Body of pancreas (tissue), 4 donors: ENCODE results near the gene MR1. TPM values are rescaled to one million over a fixed set of nuclear protein-coding genes. Genes with fewer than 3 reads are reported as not detected.
A peak's percentile ranks its signal among the peaks of the same experiment; 100 is the strongest.

ENCODE experiments used
- ATAC-seq: fragments of 150-250 bp; one replicate; pipeline ENCODE4 v1.9.1; 2016
- DNase-seq, 4 donors: peaks; one replicate each; pipeline ENCODE4 v3.0.0-alpha.2; 2019
- H3K27ac ChIP-seq, 4 donors: fragments of 200-600 bp; sonication (generic); 1 replicate in 3 of 4; 2 replicates in 1 of 4; pipeline versions ENCODE4 v1.5.1 to v1.6.1; 2016 to 2019; ENCODE audit warnings: mild to moderate bottlenecking in 1 of 4, mixed read lengths in 1 of 4, moderate library complexity in 1 of 4
- H3K27me3 ChIP-seq, 2 donors: fragments of 200-600 bp; sonication (generic); one replicate each; pipeline ENCODE4 v1.6.0; 2016; ENCODE audit warnings: mild to moderate bottlenecking in 1 of 2
- H3K36me3 ChIP-seq, 2 donors: fragments of 200-600 bp; sonication (generic); replicated peaks in 1 of 2; 2 replicates each; pipeline ENCODE4 v1.5.1; 2016; ENCODE audit warnings: low read depth in 2 of 2; ENCODE audit not compliant: insufficient read depth in 1 of 2
- H3K4me1 ChIP-seq: fragments of 200-600 bp; sonication (generic); one replicate; pipeline ENCODE4 v1.6.0; 2016
- H3K4me3 ChIP-seq, 2 donors: fragments of 200-600 bp; sonication (generic); 1 replicate in 1 of 2; 2 replicates in 1 of 2; pipeline ENCODE4 v1.5.1; 2016 to 2019
- H3K9me3 ChIP-seq, 3 donors: fragments of 200-600 bp; sonication (generic); 1 replicate in 2 of 3; 2 replicates in 1 of 3; pipeline ENCODE4 v1.5.1; 2016
- CTCF ChIP-seq, 7 experiments: fragments of 450-650 bp in 4 of 7; fragments of 200-600 bp in 3 of 7; sonication (generic) in 3 of 7; IDR thresholded peaks; one replicate each; pipeline ENCODE4 v1.5.1; 2016 to 2019; ENCODE audit warnings: antibody characterized with exemption in 7 of 7
- POLR2A ChIP-seq, 3 donors: fragments of 450-650 bp; IDR thresholded peaks; one replicate each; pipeline ENCODE4 v1.6.1; 2016; ENCODE audit warnings: antibody characterized with exemption in 3 of 3, mild to moderate bottlenecking in 2 of 3
- WGBS, 2 donors: methylation state at CpG; one replicate each; pipeline ENCODE4 v1.1.5; 2017; 5-methylcytosine and 5-hydroxymethylcytosine counted together
- intact Hi-C: fragments of 100-400 bp; cut with DNase I; formaldehyde crosslinking; loops from one replicate; pipeline ENCODE4 v1.15.1; 2023
- total RNA-seq, 2 donors: library from RNA; depleted of rRNA; stranded (reverse); fragments of >200 nt; gene quantifications; one replicate each; pipeline ENCODE4 v1.1.0, GENCODE V29; 2016

The MR1 gene
- total RNA-seq, 2 donors from 2014 or later = 2.3 to 4.9 TPM

GRCh38 chr1:181104042-181104789, 70.4 kb downstream of the MR1 start:
- WGBS, 2 donors = 32 to 38% methylated on average over 14 to 17 of the region's 17 CpGs
- H3K4me3 ChIP-seq = peak overlapping the region; percentile 49 to 59
- intact Hi-C loops = no loop called here
- H3K9me3 ChIP-seq = no peaks in the 10 kb centered on the region
- no peaks in the 10 kb centered on the region for H3K36me3 ChIP-seq
- no peak for TF ChIP-seq POLR2A (IDR thresholded peaks at IDR 0.05)
- TF ChIP-seq CTCF (IDR thresholded peaks at IDR 0.05) = no peak
- DNase-seq (no peak), ATAC-seq (peak; percentile 18)
- peaks cover 44% of the 10 kb centered on the region for H3K4me1 ChIP-seq
- H3K27ac ChIP-seq = peak overlapping the region in 3 of 4 donors; percentile 73 to 82 (median 81)
- no peaks in the 10 kb centered on the region for H3K27me3 ChIP-seq

GRCh38 chr1:181104790-181105133, 71.0 kb downstream of the MR1 start:
- DNase-seq = peak in 3 of 4 donors; percentile 30 to 49 (median 41)
- TF ChIP-seq CTCF (IDR thresholded peaks at IDR 0.05) = peak in 5 of 7 experiments; percentile 9 to 31 (median 26)
- no peak for TF ChIP-seq POLR2A (IDR thresholded peaks at IDR 0.05)
- ATAC-seq = no peak
- Histone ChIP-seq H3K36me3 (no peaks in the 10 kb centered on the region), H3K4me3 (peak overlapping the region; percentile 49 to 59), H3K4me1 (peaks cover 44% of the 10 kb centered on the region), H3K27me3 (no peaks in the 10 kb centered on the region), H3K9me3 (no peaks in the 10 kb centered on the region), H3K27ac (peak overlapping the region; percentile 55 to 82 (median 77))
- intact Hi-C loops = no loop called here
- WGBS, 2 donors = 0% methylated on average over 28 of the region's 28 CpGs; no CpG with 5 or more reads in 1 of the 2 donors

GRCh38 chr1:181105134-181106021, 71.6 kb downstream of the MR1 start:
- Histone ChIP-seq H3K4me1 (peaks cover 44% of the 10 kb centered on the region), H3K9me3 (no peaks in the 10 kb centered on the region), H3K27ac (peak overlapping the region; percentile 55 to 82 (median 77)), H3K27me3 (no peaks in the 10 kb centered on the region), H3K36me3 (no peaks in the 10 kb centered on the region), H3K4me3 (peak overlapping the region; percentile 49 to 59)
- ATAC-seq = peak; percentile 91
- peak in 1 of 7 experiments; percentile 8 for TF ChIP-seq CTCF (IDR thresholded peaks at IDR 0.05)
- TF ChIP-seq POLR2A (IDR thresholded peaks at IDR 0.05) = peak; percentile 63 to 83 (median 82)
- DNase-seq = peak; percentile 94 to 97 (median 96)
- 3 to 8% methylated on average over 28 to 59 of the region's 104 CpGs for WGBS, 2 donors
- intact Hi-C loops = no loop called here

- DNase-seq (no peak), ATAC-seq (no peak)
- WGBS, 2 donors = 75 to 79% methylated on average over 3 of the region's 3 CpGs
- no peak overlapping the region for H3K4me3 ChIP-seq
- H3K4me1 ChIP-seq = peaks cover 44% of the 10 kb centered on the region
- TF ChIP-seq CTCF (IDR thresholded peaks at IDR 0.05) = no peak
- TF ChIP-seq POLR2A (IDR thresholded peaks at IDR 0.05) = no peak
- intact Hi-C loops = no loop called here
- H3K27ac ChIP-seq = peak overlapping the region in 3 of 4 donors; percentile 44 to 55 (median 47)
- H3K27me3 ChIP-seq = no peaks in the 10 kb centered on the region
- no peaks in the 10 kb centered on the region for H3K9me3 ChIP-seq
- no peaks in the 10 kb centered on the region for H3K36me3 ChIP-seq
Observed at GRCh38 chr1:181106022-181106312, 72.2 kb downstream of the MR1 start.
